Activated CD4-positive, alpha-beta T cell treated with anti-CD3 and anti-CD28 coated beads, Interleukin-2, amount 50 U/mL, for 4 hours (primary cell): ENCODE results near the gene ONECUT2.

Experiments
- DNase-seq, 2 experiments: peaks; one replicate each; pipeline ENCODE4 v3.0.0-alpha.2; 2020

ONECUT2 gene

GRCh38 chr18:57431467-57432080 lies 3.6 kb upstream of the ONECUT2 start:
- no peak for DNase-seq

DNA sequence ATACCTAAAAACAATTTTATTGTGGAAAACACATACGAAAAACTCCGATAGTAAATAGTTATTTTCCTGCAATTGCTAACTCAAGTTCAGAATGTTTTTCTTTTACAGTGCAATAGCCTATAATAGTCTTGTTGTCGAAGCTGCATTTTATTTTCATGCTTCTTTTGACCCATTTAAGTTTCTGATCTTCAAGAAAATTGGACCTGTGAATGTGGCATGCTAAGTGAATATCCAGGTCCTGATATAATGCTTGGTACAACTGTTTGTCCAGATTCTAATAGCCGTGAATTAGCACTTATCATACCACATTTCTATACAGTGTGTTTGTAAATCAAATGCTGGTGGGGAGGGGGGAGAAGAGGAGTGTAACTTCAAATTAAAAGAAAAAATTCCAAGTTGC lies 3.0 kb upstream of the ONECUT2 start:
- no peak for DNase-seq

DNA sequence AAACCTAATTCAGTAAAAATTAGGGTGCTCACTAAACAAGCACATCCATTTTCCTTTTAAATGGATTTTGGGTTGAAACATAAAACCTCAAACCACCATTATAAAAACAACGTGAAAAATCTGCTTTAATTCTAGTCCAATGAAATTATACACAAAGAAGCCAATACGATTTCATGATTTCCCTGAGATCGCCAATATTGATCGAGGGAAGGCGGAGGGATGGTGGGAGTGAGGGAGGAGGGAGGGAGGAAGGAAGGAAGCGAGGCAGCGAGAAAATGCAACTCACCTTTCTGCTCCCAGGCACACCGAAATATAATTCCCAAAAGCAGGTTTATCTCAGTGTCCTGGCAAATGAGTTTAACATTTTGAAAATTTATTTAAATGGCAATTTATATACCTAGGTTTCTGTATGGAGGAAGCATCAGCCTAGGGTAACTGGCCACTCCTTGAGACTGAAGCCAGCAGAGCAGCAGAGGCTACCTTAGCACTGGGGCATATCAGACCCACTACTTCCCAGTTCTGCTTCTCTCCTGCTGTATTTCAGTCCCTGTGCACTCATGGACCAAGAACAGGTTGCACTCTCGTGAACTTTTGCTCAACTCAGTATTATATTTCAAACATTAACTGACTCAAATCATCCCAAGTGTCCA lies 2.3 kb upstream of the ONECUT2 start:
- DNase-seq = no peak

DNA sequence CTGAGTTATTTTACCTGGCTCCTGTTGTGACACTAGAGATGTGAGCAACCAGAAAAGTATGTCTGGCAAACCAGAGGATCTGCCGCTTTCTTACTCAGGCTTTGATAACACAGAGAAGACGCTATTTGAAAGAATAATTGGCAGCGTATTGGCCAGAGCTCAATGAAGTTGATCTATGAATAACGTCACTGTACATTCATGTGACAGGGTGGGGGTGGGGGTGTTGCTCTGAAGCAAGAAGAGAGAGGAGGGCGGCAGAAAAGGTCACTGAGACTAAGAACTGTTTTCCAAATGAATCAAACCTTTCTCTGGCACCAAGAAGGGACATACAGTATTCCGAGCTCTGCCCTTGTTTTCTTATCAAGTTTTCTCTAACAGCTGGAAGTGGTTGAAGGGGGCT lies 1.7 kb upstream of the ONECUT2 start:
- no peak for DNase-seq

- DNase-seq = no peak
These were observed 1.1 kb upstream of the ONECUT2 start for GRCh38 chr18:57433934-57434535.

GRCh38 chr18:57435846-57436190 lies 644 bp downstream of the ONECUT2 start:
- no peak for DNase-seq

DNA sequence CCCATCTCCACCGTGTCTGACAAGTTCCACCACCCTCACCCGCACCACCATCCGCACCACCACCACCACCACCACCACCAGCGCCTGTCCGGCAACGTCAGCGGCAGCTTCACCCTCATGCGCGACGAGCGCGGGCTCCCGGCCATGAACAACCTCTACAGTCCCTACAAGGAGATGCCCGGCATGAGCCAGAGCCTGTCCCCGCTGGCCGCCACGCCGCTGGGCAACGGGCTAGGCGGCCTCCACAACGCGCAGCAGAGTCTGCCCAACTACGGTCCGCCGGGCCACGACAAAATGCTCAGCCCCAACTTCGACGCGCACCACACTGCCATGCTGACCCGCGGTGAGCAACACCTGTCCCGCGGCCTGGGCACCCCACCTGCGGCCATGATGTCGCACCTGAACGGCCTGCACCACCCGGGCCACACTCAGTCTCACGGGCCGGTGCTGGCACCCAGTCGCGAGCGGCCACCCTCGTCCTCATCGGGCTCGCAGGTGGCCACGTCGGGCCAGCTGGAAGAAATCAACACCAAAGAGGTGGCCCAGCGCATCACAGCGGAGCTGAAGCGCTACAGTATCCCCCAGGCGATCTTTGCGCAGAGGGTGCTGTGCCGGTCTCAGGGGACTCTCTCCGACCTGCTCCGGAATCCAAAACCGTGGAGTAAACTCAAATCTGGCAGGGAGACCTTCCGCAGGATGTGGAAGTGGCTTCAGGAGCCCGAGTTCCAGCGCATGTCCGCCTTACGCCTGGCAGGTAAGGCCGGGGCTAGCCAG lies 1.2 kb downstream of the ONECUT2 start:
- no peak for DNase-seq

DNA sequence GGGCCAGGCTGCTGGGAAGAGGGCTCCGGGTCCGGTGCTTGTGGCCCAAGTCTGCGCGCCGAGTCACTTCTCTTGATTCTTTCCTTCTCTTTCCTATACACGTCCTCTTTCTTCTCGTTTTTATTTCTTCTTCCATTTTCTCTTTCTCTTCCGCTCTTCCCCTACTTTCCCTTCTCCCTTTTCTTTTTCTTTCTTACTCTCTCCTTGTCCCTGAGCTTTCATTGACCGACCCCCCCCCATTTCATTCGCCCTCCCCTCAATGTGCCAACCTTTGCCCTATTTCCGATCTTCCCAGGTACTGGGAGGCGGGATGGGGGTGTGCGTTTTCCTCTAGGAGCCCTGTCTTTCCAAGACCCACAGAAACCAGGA lies 1.8 kb downstream of the ONECUT2 start:
- DNase-seq = no peak

DNA sequence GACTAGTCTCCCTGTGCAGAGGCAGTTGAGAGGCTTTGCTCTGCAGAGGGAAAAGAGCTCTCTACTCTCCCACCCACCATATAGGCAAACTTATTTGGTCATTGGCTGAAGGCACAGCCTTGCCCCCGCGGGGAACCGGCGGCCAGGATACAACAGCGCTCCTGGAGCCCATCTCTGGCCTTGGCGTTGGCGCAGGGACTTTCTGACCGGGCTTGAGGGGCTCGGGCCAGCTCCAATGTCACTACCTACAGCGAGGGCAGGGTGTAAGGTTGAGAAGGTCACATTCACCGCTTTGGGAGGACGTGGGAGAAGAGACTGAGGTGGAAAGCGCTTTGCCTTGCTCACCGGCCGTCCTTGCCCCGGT lies 2.2 kb downstream of the ONECUT2 start:
- no peak for DNase-seq

DNA sequence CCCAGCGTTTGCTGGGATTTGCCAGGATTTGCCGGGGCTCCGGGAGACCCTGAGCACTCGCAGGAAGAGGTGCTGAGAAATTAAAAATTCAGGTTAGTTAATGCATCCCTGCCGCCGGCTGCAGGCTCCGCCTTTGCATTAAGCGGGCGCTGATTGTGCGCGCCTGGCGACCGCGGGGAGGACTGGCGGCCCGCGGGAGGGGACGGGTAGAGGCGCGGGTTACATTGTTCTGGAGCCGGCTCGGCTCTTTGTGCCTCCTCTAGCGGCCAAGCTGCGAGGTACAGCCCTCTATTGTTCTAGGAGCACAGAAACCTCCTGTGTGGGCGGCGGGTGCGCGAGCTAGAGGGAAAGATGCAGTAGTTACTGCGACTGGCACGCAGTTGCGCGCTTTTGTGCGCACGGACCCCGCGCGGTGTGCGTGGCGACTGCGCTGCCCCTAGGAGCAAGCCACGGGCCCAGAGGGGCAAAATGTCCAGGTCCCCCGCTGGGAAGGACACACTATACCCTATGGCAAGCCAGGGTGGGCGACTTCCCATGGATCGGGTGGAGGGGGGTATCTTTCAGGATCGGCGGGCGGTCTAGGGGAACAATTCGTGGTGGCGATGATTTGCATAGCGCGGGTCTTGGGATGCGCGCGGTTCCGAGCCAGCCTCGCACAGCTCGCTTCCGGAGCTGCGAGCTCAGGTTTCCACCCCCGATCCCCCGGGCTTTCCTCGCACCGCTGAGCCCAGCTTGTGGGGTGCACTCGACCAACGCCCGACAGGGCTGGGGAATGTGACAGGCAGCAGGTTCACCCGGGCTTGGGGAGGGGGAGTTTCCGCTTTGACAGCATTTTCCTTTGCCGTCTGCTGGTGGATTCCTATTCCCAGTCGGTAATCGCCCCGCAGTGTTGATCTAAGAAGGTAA lies 2.8 kb downstream of the ONECUT2 start:
- peak in 1 of 2 experiments; percentile 21 for DNase-seq

- DNase-seq = no peak
These were observed 3.8 kb downstream of the ONECUT2 start for GRCh38 chr18:57438743-57439608.

GRCh38 chr18:57439609-57439968 lies 4.4 kb downstream of the ONECUT2 start:
- no peak for DNase-seq

DNA sequence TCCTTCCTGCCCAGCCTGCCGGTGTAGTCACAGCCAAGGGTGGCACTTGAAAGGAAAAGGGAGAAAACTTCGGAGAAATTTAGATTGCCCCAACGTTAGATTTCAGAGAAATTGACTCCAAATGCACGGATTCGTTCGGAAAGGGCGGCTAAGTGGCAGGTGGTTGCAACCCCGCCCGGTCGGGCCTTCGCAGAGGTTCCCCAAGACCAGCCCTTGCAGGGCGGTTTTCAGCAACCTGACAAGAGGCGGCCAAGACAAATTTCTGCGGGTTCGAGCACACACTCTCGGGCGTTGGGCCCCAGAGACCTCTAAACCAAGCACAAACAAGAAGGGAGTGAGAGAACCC lies 4.8 kb downstream of the ONECUT2 start:
- DNase-seq = no peak

GRCh38 chr18:57440331-57441070 lies 5.3 kb downstream of the ONECUT2 start:
- DNase-seq = no peak

DNA sequence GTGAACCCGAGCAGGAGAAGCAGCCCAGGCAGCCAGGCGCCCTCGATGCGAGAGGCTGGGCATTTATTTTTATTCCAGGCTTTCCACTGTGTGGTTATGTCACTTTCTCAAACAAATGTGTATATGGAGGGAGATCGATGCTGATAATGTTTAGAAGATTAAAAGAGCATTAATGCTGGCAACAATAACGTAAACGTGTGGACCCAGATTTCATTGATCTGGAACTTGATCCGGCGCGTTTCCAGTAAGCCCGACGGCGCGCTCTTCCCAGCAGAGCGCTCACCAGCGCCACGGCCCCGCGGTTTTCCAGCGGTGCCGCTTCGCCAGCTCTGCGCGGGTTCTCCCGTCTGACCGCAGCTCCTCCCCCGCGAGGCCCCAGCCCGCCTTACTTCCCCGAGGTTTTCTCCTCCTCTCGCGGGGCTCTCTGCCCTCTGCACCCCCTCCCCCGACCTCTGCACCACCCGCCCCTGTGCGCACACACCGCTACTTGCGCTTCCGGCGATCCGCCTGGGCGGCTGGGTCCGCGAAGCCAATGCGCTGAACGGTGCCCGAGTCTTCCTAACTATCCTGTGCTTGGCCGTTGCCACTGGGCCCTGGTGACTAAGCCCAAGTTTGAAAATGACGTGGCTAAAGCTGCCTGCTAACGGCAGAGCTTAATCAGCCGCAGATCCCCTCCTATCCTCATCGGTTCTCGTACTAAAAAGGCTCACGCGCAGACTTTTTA lies 6.1 kb downstream of the ONECUT2 start:
- no peak for DNase-seq

GRCh38 chr18:57443247-57443646 lies 8.1 kb downstream of the ONECUT2 start:
- DNase-seq = no peak

- no peak for DNase-seq
These were observed 8.5 kb downstream of the ONECUT2 start for GRCh38 chr18:57443702-57444101.

- DNase-seq = no peak
These were observed 9.2 kb downstream of the ONECUT2 start for GRCh38 chr18:57444301-57444759.

DNA sequence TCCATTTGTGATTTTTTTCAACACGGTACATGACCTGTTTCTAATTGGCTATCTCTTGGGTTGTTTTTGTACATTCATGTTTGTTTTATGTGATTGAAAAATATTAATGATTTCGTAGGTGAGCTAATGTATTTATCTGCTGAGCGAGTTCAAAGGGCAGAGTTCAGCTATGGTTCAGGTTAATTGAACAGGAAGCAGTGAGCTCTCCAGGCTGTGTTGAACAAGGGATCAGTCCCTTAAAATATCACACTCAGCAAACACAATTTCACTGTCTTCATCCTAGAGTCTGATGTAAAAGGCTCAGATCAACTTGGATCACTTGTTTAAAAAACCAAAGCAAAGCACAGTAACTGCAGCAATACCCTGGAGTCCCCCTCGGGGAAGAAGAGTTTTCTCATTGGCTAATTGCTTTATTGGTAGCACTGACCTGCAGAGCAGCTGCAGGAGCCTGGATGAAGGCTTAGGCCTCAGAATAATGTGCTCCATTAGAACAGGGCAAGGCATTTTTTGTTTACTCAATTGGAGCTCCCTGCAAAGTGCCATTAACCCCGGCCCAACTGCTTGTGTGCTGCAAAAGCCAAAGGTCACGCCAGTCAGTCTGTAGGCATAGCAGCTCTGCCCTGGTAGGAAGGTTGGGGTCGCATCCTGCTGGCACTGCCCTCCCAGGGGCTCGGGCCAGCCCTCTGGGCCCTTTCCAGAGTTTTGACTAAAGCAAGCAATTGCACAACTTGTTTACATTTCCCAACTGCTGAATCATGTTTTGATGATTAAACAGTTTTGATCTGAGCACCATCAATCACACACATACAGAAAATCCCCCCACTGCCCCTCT lies 10.5 kb downstream of the ONECUT2 start:
- no peak for DNase-seq

GRCh38 chr18:57446322-57446721 lies 11.1 kb downstream of the ONECUT2 start:
- DNase-seq = no peak
